Ishikawa (cell line): ENCODE data around the gene PBLD.

Source experiments
- CREB1 ChIP-seq: IDR thresholded peaks from 2 replicates; pipeline ENCODE4 v1.6.1; 2012; ENCODE audit warnings: low read depth
- EP300 ChIP-seq: IDR thresholded peaks from 2 replicates; pipeline ENCODE4 v1.6.1; 2012; ENCODE audit warnings: borderline replicate concordance
- FOXM1 ChIP-seq: IDR thresholded peaks from 2 replicates; pipeline ENCODE4 v1.6.1; 2012; ENCODE audit warnings: low read depth, borderline replicate concordance
- RAD21 ChIP-seq: IDR thresholded peaks from 2 replicates; pipeline ENCODE4 v1.6.1; 2012; ENCODE audit warnings: low read depth
- REST ChIP-seq: IDR thresholded peaks from 2 replicates; pipeline ENCODE4 v1.6.1; 2012; ENCODE audit warnings: low read depth, mild to moderate bottlenecking
- TAF1 ChIP-seq: IDR thresholded peaks from 2 replicates; pipeline ENCODE4 v1.6.1; 2012; ENCODE audit warnings: low read depth, mild to moderate bottlenecking
- TCF12 ChIP-seq: IDR thresholded peaks from 2 replicates; pipeline ENCODE4 v1.6.1; 2012; ENCODE audit warnings: low read depth
- YY1 ChIP-seq: IDR thresholded peaks from 2 replicates; pipeline ENCODE4 v1.6.1; 2012; ENCODE audit warnings: low read depth
- ZBTB7A ChIP-seq: IDR thresholded peaks from 2 replicates; pipeline ENCODE4 v1.6.1; 2012; ENCODE audit warnings: low read depth
- TF ChIP-seq, protein P1 (sequence below): IDR thresholded peaks from 2 replicates; pipeline ENCODE4 v1.6.1; 2012
- TF ChIP-seq, protein P2 (sequence below): IDR thresholded peaks from 2 replicates; pipeline ENCODE4 v1.6.1; 2012

DNA sequence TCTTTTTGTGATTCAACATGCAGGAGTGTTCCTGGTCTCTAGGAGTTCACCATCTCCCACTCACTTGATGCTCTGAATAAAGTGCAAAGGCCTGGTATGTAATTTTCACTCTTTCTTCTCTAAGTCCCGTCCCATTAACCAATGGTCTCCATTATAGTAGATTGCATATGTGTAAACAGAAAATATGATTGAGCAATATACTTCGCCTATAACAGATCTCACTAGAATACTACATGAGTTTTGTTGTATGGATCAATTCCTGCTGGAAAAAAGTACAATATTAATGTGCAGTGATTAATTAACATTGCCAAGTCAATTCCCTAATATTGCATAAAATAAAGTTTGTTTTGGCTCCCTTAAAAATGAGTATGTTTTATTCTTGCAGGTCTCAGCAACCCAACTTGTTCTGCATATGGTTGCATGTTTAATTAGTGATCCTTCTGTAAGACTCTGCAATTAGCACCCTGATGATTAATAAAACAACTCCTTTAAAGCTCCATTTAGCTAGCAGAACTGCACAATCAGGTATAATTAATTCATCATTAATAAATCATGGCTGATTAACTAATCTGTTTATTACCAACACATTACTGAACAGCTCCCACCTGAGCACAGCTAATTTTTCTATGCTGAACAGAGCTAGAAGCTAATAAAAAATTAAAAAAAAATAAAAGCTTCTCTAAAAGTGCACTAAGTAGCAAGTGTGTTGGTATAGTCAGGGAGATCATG is 63.0 kb downstream of the PBLD start:
- TF ChIP-seq EP300 (no peak), REST (no peak), YY1 (no peak), RAD21 (no peak), TCF12 (no peak), TAF1 (no peak), ZBTB7A (no peak), FOXM1 (no peak), CREB1 (no peak)
- TF ChIP-seq, protein P1, sequence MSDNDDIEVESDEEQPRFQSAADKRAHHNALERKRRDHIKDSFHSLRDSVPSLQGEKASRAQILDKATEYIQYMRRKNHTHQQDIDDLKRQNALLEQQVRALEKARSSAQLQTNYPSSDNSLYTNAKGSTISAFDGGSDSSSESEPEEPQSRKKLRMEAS = no peak
- TF ChIP-seq, protein P2, sequence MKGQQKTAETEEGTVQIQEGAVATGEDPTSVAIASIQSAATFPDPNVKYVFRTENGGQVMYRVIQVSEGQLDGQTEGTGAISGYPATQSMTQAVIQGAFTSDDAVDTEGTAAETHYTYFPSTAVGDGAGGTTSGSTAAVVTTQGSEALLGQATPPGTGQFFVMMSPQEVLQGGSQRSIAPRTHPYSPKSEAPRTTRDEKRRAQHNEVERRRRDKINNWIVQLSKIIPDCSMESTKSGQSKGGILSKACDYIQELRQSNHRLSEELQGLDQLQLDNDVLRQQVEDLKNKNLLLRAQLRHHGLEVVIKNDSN = no peak
